Esophagus muscularis mucosa (tissue), 4 donors: ENCODE data around the gene PLPPR3. TPM values are rescaled to one million over a fixed set of nuclear protein-coding genes. Genes with fewer than 3 reads are reported as not detected.

ENCODE experiments used
- DNase-seq: peaks from one replicate; pipeline ENCODE4 v3.0.0-alpha.2; 2017; ENCODE audit errors: extremely low spot score
- H3K27ac ChIP-seq, 4 donors: fragments of 200-600 bp; sonication (generic); replicated peaks in 1 of 4; 1 replicate in 3 of 4; 2 replicates in 1 of 4; pipeline ENCODE4 v1.5.1; 2016 to 2019; ENCODE audit warnings: mild to moderate bottlenecking in 1 of 4
- H3K27me3 ChIP-seq, 4 donors: fragments of 200-600 bp; sonication (generic); one replicate each; pipeline versions ENCODE4 v1.5.1 to v1.6.0; 2016 to 2019
- H3K36me3 ChIP-seq, 4 donors: fragments of 200-600 bp; sonication (generic); one replicate each; pipeline ENCODE4 v1.5.1; 2016 to 2019
- H3K4me1 ChIP-seq, 4 donors: fragments of 200-600 bp; sonication (generic); one replicate each; pipeline ENCODE4 v1.5.1; 2016 to 2019
- H3K4me3 ChIP-seq, 4 donors: fragments of 200-600 bp; sonication (generic); 1 replicate in 2 of 4; 2 replicates in 2 of 4; pipeline ENCODE4 v1.5.1; 2016 to 2019; ENCODE audit warnings: mild to moderate bottlenecking in 4 of 4, moderate library complexity in 1 of 4
- H3K9me3 ChIP-seq, 4 donors: fragments of 200-600 bp; sonication (generic); 1 replicate in 3 of 4; 2 replicates in 1 of 4; pipeline ENCODE4 v1.5.1; 2016 to 2019
- EP300 ChIP-seq: sonication (generic); formaldehyde crosslinking; IDR thresholded peaks from one replicate; pipeline ENCODE4 v1.6.1; 2017; ENCODE audit warnings: antibody characterized with exemption
- POLR2A ChIP-seq: fragments of 450-650 bp; IDR thresholded peaks from one replicate; pipeline ENCODE4 v1.6.1; 2017; ENCODE audit warnings: antibody characterized with exemption, moderate library complexity, mild to moderate bottlenecking, low read depth
- POLR2AphosphoS5 ChIP-seq, 2 donors: sonication (generic); formaldehyde crosslinking; IDR thresholded peaks; one replicate each; pipeline ENCODE4 v1.6.1; 2017; ENCODE audit warnings: antibody characterized with exemption in 2 of 2
- WGBS: methylation state at CpG from one replicate; pipeline ENCODE4 v1.1.5; 2018; 5-methylcytosine and 5-hydroxymethylcytosine counted together
- intact Hi-C: fragments of 100-400 bp; cut with DNase I; formaldehyde crosslinking; loops from one replicate; pipeline ENCODE4 v1.15.1; 2023
- total RNA-seq, 4 donors: library from RNA; depleted of rRNA; stranded (reverse); fragments of >200 nt; gene quantifications; one replicate each; pipeline versions ENCODE4 v1.1.0 to v1.2.1, GENCODE V29; 2016
- TF ChIP-seq, protein P1 (sequence below), 3 experiments: fragments of 200-600 bp in 2 of 3; fragments of 450-650 bp in 1 of 3; sonication (generic) in 2 of 3; IDR thresholded peaks; one replicate each; pipeline ENCODE4 v1.5.1; 2017 to 2019; ENCODE audit warnings: antibody characterized with exemption in 3 of 3, mild to moderate bottlenecking in 2 of 3, moderate library complexity in 1 of 3

The PLPPR3 gene
- total RNA-seq, 4 donors from 2014 or later: not detected

DNA sequence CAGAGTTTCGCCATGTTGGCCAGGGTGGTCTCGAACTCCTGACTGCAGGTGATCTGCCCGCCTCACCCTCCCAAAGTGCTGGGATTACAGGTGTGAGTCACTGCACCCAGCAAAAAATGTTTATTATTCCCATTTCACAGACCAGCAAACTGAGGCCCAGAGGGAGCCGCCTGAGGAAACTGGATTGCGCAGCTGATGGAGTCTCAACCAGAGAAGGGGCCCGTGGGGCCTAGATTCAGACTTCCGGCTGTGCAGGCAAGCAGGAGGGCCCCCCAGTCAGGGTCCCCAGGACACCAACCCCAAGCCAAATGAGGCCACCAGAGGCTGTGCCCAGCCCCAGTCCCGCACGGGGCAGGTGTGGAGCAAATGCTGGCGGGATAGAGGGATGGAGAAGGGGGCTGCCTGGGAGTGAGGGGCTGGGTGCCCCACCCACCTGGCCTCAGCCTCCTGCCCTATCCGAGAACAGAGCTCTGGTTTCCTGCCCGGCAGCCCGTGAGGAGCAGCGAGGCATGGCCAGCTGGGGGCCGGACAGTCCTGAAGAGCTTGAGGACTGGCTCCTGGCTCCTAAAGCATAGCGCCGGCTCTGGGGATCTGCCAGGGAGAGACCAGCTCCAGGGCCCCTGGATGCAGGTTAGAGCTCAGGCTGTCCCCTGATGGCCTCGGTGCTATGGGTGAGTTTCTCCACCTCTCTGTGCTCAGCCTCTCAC lies 48.9 kb downstream of the PLPPR3 start:
- no peak for TF ChIP-seq POLR2AphosphoS5 (IDR thresholded peaks at IDR 0.05)
- TF ChIP-seq, protein P1, sequence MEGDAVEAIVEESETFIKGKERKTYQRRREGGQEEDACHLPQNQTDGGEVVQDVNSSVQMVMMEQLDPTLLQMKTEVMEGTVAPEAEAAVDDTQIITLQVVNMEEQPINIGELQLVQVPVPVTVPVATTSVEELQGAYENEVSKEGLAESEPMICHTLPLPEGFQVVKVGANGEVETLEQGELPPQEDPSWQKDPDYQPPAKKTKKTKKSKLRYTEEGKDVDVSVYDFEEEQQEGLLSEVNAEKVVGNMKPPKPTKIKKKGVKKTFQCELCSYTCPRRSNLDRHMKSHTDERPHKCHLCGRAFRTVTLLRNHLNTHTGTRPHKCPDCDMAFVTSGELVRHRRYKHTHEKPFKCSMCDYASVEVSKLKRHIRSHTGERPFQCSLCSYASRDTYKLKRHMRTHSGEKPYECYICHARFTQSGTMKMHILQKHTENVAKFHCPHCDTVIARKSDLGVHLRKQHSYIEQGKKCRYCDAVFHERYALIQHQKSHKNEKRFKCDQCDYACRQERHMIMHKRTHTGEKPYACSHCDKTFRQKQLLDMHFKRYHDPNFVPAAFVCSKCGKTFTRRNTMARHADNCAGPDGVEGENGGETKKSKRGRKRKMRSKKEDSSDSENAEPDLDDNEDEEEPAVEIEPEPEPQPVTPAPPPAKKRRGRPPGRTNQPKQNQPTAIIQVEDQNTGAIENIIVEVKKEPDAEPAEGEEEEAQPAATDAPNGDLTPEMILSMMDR (IDR thresholded peaks at IDR 0.05): no peak
- no peak for TF ChIP-seq POLR2A
- no peak for TF ChIP-seq EP300
- no peak for DNase-seq
- intact Hi-C loops: no loop called here
- H3K27me3 ChIP-seq: peaks cover 0 to 35% (median 1%) of the 10 kb centered on the region in 4 donors
- H3K27ac ChIP-seq: no peak overlapping the region
- H3K4me1 ChIP-seq: peaks cover 5 to 8% (median 6%) of the 10 kb centered on the region in 4 donors
- H3K4me3 ChIP-seq: no peak overlapping the region
- no peaks in the 10 kb centered on the region for H3K9me3 ChIP-seq
- WGBS: 84% methylated on average over 12 of the region's 18 CpGs
- no peaks in the 10 kb centered on the region for H3K36me3 ChIP-seq

DNA sequence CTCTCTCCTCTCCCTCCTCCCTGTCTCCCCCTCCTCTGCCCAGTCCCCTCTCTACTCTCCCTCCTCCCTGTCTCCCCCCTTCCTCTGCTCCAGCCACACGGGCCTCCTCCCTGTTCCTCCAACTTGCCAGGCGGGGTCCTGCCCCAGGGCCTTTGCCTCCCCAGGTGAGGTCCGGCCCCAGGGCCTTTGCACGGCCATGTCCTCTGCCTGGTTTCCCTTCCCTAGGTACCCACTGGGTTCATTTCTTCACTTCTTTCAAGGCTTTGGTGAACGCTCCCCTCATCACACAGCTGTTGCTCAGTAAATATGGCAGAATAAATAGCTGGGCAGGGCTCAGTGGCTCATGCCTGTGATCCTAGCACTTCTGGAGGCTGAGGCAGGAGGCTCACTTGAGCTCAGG lies 49.7 kb downstream of the PLPPR3 start:
- Histone ChIP-seq H3K4me3 (no peak overlapping the region), H3K36me3 (no peaks in the 10 kb centered on the region), H3K9me3 (no peaks in the 10 kb centered on the region), H3K27me3 (peaks cover 0 to 35% (median 1%) of the 10 kb centered on the region in 4 donors), H3K4me1 (peaks cover 5 to 8% (median 6%) of the 10 kb centered on the region in 4 donors), H3K27ac (no peak overlapping the region)
- intact Hi-C loops: no loop called here
- 87% methylated on average over 5 of the region's 5 CpGs for whole genome bisulfite sequencing
- TF ChIP-seq POLR2AphosphoS5 (IDR thresholded peaks at IDR 0.05) (no peak), POLR2A (no peak)
- no peak for DNase-seq

DNA sequence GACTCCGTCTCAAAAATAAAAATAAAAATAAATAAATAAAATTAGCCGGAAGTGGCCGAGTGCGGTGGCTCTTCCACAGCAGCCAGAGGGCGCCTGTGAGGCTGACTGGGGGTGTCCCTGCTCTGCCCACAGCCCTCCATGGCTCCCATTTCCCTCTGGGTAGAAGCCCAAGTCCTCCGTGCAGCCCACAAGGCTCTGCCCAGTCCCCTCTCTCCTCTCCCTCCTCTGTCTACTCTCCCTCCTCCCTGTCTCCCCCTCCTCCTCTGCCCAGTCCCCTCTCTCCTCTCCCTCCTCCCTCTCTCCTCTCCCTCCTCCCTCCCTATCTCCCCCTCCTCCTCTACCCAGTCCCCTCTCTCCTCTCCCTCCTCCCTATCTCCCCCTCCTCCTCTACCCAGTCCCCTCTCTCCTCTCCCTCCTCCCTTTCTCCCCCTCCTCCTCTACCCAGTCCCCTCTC lies 50.4 kb downstream of the PLPPR3 start:
- Histone ChIP-seq H3K9me3 (no peaks in the 10 kb centered on the region), H3K4me1 (peaks cover 5 to 8% (median 6%) of the 10 kb centered on the region in 4 donors), H3K36me3 (no peaks in the 10 kb centered on the region), H3K27me3 (peaks cover 0 to 34% (median 1%) of the 10 kb centered on the region in 4 donors), H3K4me3 (no peak overlapping the region), H3K27ac (no peak overlapping the region)
- intact Hi-C loops: no loop called here
- WGBS: 18% methylated on average over 6 of the region's 6 CpGs
- no peak for DNase-seq
- no peak for TF ChIP-seq EP300
- TF ChIP-seq, protein P1 (IDR thresholded peaks at IDR 0.05): peak; percentile 13 to 53 (median 35)

DNA sequence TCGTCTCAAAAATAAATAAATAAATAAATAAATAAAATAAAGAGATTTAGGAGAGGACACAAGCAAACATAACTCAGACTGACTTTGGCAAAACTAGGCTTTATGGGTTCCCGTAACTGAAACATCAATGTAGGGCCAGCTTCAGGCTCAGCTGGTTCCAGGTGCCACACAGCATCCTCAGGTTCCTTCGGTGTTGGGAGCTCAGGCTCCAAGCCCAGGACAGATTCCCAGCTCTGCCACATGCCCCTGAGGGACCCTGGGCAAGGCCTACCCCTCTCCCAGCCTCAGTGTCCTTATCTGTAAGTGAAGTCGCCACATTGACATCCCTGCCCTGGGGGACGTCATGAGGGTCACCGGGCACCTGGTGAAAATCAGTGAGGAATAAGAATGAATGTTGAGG lies 52.1 kb downstream of the PLPPR3 start:
- Histone ChIP-seq H3K36me3 (no peaks in the 10 kb centered on the region), H3K27me3 (peaks cover 0 to 38% (median 1%) of the 10 kb centered on the region in 4 donors), H3K4me3 (no peak overlapping the region), H3K27ac (no peak overlapping the region), H3K4me1 (peaks cover 5 to 8% (median 6%) of the 10 kb centered on the region in 4 donors), H3K9me3 (no peaks in the 10 kb centered on the region)
- 74% methylated on average over 6 of the region's 6 CpGs for WGBS
- no peak for DNase-seq
- TF ChIP-seq POLR2AphosphoS5 (IDR thresholded peaks at IDR 0.05): no peak
- TF ChIP-seq POLR2A: no peak
- TF ChIP-seq, protein P1 (IDR thresholded peaks at IDR 0.05): no peak
- TF ChIP-seq EP300: no peak
- intact Hi-C loops: loop anchor here (2.0 to 5.0 kb wide), 2 partner anchors 151 to 213 kb away; partner anchors contain the start of gene WDR18

DNA sequence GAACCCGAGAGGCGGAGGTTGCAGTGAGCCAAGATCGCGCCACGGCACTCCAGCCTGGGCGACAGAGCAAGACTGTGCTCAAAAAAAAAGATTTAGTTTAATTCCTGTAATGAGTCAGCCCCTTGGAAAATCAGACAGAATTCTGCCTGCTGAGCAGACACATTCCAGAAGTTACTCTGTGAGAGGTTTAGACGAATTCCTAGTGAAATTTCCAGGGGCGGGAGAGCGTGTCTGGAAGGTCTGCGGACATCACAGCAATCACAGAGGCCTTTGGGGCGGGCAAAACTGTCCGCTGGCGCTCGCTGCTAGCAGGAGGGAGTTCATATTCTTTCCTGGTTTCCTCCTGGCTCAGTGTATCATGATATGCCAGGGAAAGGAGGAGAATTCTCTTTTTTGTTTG lies 53.3 kb downstream of the PLPPR3 start:
- no peak for TF ChIP-seq EP300
- intact Hi-C loops: loop anchor here (2.0 to 5.0 kb wide), 2 partner anchors 152 to 214 kb away; partner anchors contain the start of gene WDR18
- no peak overlapping the region for H3K4me3 ChIP-seq
- H3K36me3 ChIP-seq: no peaks in the 10 kb centered on the region
- peaks cover 5 to 8% (median 6%) of the 10 kb centered on the region in 4 donors for H3K4me1 ChIP-seq
- H3K9me3 ChIP-seq: no peaks in the 10 kb centered on the region
- DNase-seq: no peak
- H3K27ac ChIP-seq: no peak overlapping the region
- peaks cover 0 to 50% (median 1%) of the 10 kb centered on the region in 4 donors for H3K27me3 ChIP-seq
- 53% methylated on average over 14 of the region's 14 CpGs for WGBS
